HG03442 (cell line): ENCODE data around the gene NLK.
"Not testable (repeated sequence)": the region's sequence is repeated elsewhere in the genome, so short reads cannot be mapped to it uniquely, and the experiment has no call there.

Source experiments
- ATAC-seq: cut with Tn5 transposase; IDR thresholded peaks from one replicate; pipeline ENCODE4 v1.9.1; 2021; ENCODE audit warnings: mild to moderate bottlenecking, moderate library complexity; ENCODE audit not compliant: unreplicated experiment

Gene NLK

GRCh38 chr17:28042657-28042720, at the start of gene NLK:
Gene NLK, plus strand, starts transcription at chr17:28042677. Its CDS starts 197 bp downstream, at chr17:28042874.
- no peak for ATAC-seq

- ATAC-seq, result no peak
Measured at GRCh38 chr17:27993161-27993695, 49.2 kb upstream of the NLK start.

GRCh38 chr17:27993723-27994310, 48.7 kb upstream of the NLK start:
- no peak for ATAC-seq

GRCh38 chr17:27994586-27994985, 47.9 kb upstream of the NLK start:
- no peak for ATAC-seq

- no peak for ATAC-seq
Measured at GRCh38 chr17:27995554-27995953, 46.9 kb upstream of the NLK start.

GRCh38 chr17:27996202-27997043, 46.1 kb upstream of the NLK start:
- no peak for ATAC-seq

- no peak for ATAC-seq
Measured at GRCh38 chr17:27997044-27997401, 45.5 kb upstream of the NLK start.

GRCh38 chr17:27997522-27997921, 45.0 kb upstream of the NLK start:
- ATAC-seq, result no peak

GRCh38 chr17:28001149-28001548, 41.3 kb upstream of the NLK start:
- ATAC-seq, result no peak

GRCh38 chr17:28004344-28004743, 38.1 kb upstream of the NLK start:
- ATAC-seq, result no peak

- not testable (repeated sequence) for ATAC-seq
Measured at GRCh38 chr17:28007925-28008324, 34.6 kb upstream of the NLK start.

GRCh38 chr17:28008513-28008912, 34.0 kb upstream of the NLK start:
- ATAC-seq, result no peak

- no peak for ATAC-seq
Measured at GRCh38 chr17:28010406-28010805, 32.1 kb upstream of the NLK start.

- ATAC-seq, result no peak
Measured at GRCh38 chr17:28018439-28019070, 23.9 kb upstream of the NLK start.

- ATAC-seq, result no peak
Measured at GRCh38 chr17:28020515-28020914, 22.0 kb upstream of the NLK start.

GRCh38 chr17:28029044-28029443, 13.4 kb upstream of the NLK start:
- no peak for ATAC-seq

- ATAC-seq, result no peak
Measured at GRCh38 chr17:28030386-28030785, 12.1 kb upstream of the NLK start.

- no peak for ATAC-seq
Measured at GRCh38 chr17:28031174-28031573, 11.3 kb upstream of the NLK start.

- ATAC-seq, result no peak
Measured at GRCh38 chr17:28033972-28034714, 8.3 kb upstream of the NLK start.

- ATAC-seq, result not testable (repeated sequence)
Measured at GRCh38 chr17:28035452-28035851, 7.0 kb upstream of the NLK start.

- not testable (repeated sequence) for ATAC-seq
Measured at GRCh38 chr17:28035884-28036283, 6.6 kb upstream of the NLK start.

- no peak for ATAC-seq
Measured at GRCh38 chr17:28038802-28039201, 3.7 kb upstream of the NLK start.
